Subcutaneous adipose tissue (tissue), 4 donors: ENCODE measurements around the gene APOL1. TPM values are rescaled to one million over a fixed set of nuclear protein-coding genes. Genes with fewer than 3 reads are reported as not detected.

Experiments
- total RNA-seq, 4 donors: library from RNA; depleted of rRNA; stranded (reverse); fragments of >200 nt; gene quantifications; one replicate each; pipeline ENCODE4 v1.1.0, GENCODE V29; 2016
- TF ChIP-seq, protein P1 (sequence below): fragments of 450-650 bp; IDR thresholded peaks from one replicate; pipeline ENCODE4 v1.5.1; 2016; ENCODE audit warnings: low read depth, mild to moderate bottlenecking, control low read depth, antibody characterized with exemption, moderate library complexity

The APOL1 gene
- total RNA-seq, 4 donors from 2014 or later = 7.5 to 53.5 (median 18.9) TPM

DNA sequence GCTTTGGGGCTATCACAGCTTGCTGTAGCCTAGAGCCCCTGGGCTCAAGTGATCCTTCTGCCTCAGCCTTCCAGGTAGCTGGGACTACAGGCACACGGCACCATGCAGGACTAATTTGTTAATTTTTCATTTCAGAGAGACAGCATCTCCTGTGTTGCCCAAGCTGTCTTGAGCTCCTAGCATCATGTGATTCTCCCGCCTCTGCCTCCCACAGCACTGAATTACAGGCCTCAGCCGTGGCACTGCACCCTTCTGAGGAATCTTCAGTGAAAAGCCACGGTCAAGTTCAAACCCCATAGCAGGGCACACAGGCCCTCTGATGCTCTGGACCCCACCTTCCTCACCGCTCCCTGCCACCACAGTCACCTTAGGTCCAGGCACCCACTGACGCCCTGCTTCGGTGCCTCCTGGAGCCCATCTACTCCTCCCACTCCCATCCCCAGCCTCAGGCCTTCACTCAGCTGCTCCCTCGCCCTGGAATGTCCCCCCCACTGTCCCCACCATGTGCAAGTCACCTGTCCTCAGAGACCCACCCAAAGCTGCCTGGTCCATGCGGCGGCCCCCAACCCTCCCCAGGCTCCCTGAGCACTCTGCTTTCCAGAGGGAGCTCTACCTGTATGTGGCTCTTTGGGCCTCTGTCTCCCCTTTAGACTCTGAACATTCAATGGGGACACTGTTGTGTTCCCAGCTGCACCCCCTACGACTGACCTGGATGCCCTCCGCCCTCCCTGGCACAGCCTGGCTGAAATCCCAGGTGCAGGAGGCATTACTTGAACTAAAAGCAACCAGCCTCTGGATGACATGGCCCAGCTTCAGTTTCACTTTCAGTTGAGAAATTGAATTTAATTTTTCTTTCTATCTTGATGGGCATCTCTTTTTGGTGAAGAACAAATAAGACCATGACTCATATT lies 15.2 kb upstream of the APOL1 start:
- TF ChIP-seq, protein P1, sequence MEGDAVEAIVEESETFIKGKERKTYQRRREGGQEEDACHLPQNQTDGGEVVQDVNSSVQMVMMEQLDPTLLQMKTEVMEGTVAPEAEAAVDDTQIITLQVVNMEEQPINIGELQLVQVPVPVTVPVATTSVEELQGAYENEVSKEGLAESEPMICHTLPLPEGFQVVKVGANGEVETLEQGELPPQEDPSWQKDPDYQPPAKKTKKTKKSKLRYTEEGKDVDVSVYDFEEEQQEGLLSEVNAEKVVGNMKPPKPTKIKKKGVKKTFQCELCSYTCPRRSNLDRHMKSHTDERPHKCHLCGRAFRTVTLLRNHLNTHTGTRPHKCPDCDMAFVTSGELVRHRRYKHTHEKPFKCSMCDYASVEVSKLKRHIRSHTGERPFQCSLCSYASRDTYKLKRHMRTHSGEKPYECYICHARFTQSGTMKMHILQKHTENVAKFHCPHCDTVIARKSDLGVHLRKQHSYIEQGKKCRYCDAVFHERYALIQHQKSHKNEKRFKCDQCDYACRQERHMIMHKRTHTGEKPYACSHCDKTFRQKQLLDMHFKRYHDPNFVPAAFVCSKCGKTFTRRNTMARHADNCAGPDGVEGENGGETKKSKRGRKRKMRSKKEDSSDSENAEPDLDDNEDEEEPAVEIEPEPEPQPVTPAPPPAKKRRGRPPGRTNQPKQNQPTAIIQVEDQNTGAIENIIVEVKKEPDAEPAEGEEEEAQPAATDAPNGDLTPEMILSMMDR = no peak

DNA sequence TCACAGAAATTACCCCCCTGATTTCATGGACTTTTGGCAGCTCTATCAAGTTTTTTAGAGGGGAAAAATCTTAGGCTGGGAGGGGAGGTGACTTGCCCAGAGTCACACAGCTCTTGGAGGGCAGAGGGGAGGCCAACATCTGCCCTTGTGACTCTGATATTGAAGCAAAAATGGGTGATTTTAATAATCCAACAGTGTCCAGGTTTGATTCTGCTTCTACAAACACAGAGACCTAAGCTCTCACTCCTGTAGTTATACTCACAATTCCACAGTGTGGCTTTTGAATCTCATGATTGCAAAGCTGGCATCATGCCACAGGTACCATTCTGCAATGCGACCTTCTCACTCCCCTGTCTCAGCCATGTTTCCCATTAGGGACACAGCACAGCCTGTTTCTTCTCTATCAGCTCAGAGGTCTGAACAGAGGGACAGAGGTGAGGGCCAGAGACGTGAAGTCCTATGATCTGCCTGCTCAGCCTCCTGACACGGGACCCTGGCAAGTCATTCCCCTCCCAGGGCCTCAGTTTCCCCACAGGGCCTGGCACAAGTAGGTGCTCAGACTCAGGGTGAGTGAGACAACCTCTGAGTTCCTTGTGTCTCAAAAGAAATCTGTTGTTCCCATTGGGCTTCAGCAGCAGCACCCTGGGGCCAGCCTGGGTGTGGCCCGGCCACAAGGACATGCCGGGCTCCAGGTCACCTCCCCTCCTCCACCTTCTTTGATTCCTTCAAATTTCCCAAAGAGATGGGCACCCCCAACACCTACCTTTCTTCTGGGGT lies 14.4 kb upstream of the APOL1 start:
- TF ChIP-seq, protein P1 = no peak

DNA sequence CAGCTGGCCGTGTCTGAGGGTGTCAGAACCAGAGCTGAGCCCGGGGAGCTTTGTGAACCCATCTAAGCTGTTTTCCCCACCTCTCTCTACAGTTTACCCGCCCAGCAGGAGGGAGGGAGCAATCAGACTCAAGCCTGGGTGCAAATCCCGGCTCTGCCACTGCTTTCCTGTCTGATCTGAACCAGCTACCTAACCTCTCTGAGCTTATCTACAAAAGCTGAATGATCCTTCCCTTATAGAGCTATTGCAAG lies 13.9 kb upstream of the APOL1 start:
- TF ChIP-seq, protein P1 = no peak

DNA sequence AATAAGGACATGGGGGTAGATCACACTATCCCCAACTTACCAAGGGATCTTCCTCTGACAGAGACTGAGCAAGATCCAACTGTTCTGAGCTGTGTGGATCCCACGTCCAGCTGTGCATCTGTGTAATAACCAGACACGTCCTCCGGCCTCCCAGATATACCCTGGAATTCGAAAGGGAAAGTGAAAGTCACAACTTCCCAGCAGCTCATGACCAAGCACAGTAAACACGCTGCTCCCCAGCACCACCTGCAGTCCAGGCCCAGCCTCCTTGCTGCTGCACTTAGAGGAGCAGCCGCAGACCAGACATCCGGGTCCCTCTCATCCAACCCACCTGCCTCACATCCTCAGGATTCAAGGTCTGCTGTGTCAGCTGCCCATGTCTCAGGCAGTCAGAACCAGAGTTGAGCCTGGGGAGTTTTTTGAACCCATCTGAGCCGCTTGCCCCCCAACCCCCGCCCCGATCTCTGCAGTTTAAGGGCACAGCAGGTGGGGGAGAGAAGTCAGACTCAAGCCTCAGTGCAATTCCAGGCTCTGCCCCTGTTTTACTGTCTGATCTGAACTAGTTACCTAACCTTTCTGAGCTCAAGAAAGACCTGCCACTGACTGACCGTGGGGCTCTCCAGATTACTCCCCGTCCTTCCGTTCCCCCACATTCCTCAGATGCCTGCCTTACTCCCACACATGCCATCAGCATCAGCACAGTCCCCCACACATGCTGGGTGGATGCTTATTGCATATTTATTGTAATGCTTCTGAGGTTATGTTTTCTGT lies 13.3 kb upstream of the APOL1 start, which contains the start of gene APOL2:
Gene APOL2 (minus strand): TSS at position 127 of the 771 bp plus-strand sequence. CDS start 6,365 bp downstream, outside the sequence.
- TF ChIP-seq, protein P1 = no peak

DNA sequence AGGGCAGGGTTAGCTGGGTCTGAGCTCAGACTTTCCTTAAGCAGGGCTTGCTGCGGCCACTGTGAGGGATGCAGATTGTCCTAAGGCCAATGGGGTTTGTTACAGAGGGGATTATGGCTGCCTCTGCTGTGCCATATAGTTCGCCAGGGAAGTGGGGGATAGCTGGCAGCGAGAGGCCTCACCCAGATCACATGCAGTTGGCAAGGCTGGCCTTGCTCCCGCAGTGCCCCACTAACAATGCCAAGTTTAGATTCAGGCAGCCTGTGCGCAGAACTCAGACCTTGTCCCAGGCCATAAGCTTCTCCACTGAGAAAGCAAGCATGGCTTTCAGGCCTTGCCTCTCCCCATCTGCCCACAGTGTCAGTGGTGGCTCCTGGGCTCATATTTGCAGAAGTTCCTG lies 8.9 kb upstream of the APOL1 start:
- TF ChIP-seq, protein P1 = no peak

DNA sequence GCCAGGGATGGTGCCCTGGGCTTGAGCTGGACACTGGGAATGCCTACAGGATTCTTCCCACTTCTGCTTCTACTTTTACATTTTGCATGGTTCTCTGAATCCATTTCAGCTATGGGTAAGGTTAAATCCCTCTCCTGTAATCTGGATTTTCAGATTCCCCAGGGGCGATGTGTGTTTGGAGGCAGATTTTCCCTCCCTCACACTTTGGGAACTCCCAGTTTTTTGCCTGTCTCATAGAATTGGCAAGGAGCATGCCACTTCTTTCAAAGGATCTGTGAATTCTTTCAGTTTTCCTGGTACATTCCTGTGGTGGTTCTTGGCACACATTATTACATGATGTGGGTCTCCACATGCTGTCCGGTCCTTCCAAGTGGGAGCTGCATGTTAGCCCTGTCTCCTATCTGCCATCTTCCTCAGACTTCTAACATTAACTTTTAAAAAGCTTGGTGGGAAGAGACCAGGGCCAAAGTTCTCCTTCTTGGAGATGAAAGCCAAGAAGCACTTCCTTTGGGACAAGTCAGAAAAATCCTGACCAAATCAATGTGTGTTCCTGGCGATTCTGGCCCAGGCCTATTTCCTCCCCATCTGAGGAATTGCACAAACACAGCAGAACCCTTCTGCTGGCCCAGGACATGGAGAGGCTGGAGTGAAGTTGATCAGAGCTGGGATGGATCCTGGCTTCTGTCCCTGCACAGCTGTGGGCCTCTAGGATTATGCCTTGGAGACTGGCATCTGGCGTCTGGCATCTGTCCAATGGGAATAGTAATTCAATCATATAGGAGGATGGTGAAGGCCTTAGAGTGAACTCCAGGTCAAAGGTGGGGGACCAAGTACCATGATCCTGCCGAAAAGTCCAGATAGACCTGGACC lies 8.2 kb upstream of the APOL1 start:
- TF ChIP-seq, protein P1 = no peak
